ENCODE measurements around the gene PRRT1. TPM values are rescaled to one million over a fixed set of nuclear protein-coding genes. Genes with fewer than 3 reads are reported as not detected.
"Not testable (repeated sequence)": the region's sequence is repeated elsewhere in the genome, so short reads cannot be mapped to it uniquely, and the experiment has no call there.

PRRT1 gene
- total RNA-seq, 1 donor from 2014 or later = 0.38 TPM

DNA sequence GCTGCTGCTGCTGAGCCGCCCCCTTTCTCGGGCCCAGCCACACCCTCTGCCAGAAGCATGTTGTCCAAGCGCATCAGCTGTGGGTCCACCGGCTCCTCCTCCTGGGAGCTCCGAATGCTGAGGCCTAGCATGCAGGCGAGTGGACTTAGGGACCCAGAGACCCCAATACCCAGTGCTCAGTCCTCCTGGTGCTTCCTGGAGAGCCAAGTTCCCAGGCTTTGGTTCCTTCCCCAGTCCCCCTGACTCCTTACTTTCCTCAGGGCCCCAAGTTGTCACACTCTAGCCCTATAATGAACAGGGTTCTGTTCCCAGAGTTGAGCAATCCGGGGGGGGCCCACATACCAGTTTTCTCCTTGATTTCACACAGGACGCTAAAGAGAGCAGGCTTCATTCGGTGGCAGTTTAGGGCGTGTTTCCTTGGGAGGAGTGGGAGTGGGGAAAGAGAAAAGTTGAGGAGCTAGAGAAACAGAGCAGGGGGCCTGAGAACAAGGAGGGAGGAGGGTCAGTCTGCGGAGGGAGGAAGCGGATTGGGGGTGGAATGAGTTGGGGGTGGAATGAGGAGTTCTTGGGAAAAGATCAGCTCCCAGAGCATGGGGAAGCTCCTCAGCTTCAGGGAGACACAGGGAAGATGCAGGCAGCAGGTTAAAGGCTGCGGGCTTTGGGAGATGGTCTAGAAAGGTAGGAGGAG, 36.8 kb upstream of the PRRT1 start:
- DNase-seq (ENCODE audit: low spot score) (no peak), ATAC-seq (no peak)

DNA sequence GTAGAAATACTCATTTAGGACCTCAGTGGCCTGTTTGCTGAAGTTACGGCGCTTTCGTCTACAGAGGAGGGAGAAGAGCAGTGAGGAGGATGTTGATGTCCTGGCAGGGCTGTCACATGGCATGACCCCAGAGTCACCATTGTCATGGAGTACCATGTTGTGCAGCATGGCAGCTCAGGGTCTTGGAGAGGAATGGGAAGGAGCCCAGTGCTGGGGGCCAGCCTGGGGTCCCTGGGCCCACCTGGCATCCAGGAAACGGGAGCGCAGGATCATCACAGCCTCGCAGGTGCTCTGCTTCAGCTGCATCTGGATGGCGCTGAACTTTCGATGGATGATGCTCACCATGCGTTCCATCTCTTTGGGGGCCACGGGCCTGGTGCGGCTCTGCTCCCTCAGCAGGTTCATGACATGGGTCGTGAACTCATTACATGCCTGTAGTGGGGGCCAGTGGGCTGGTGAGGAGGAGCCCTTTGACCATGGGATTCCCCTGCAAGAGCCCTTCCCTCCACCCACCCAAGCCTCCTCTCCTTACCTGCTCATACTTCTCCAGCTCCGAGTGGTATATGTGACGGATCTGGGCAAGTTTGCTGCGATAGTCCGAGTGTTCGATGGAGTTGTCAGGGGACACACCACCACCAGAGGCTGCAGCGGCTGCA, 36.1 kb upstream of the PRRT1 start:
- not testable (repeated sequence) for DNase-seq (ENCODE audit: low spot score); ATAC-seq

DNA sequence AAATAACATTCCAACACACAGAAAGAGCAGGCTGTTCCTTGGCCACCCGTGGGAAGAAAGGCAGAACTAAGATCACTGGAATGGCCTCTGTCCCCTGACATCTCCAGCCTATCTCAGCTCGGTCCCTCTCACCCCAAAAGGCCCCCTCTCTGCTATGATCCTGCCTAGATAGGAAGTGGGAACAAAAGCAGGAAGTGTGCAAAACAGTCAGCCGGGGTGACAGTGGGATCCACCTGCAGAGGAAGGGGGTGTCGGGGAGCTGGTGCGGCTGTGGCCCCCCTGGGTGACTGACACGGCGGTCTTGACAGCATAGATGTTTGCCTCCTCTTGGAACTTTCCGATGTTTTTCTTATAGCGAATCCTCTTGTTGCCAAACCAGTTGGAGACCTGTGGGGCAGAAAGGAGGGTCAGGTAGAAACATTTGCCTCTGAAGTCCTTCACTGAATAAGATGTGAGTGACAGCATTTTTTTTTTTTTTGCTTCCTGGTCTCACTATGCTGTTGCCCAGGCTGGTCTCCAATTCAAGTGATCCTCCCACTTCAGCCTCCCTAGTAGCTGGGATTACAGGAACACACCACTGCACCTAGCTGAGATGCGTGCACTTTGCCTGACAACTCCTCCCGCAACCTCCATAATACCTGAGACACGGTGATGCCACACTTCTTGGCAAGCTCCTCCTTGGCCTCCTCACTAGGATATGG, 35.4 kb upstream of the PRRT1 start:
- ATAC-seq (no peak), DNase-seq (ENCODE audit: low spot score) (no peak)

DNA sequence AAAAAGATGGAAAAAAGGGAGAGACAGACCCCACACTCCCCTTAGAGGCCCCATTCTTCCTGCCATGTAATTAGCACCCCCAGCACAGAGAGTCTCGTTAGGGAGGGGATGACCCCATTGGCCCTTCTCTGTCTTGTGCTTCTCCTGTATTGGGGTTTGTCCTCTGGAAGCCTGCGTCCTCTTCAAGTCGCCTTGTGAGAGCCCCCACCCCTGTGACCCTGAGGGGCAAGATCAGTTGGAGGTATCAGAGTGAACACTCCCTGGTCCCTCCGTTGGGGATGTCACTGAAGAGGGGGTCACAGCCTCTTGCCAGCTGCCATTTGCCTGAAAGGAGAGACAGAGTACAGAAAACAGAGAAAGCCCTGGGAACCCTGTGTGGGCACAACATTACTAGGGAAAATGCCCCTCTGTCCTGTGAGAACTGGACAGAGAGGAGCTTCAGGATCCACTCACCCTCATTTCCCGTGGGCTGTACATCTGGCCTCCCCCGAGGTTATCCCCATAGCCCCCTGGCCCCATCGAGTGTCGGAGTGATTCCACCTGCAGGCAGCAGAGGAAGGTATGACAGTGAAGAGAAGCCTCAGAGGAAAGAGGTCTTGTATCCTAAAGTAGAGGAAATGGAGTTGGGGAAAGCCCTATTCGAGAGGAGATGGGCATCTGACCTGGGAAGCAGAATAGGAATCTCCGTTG, 34.6 kb upstream of the PRRT1 start:
- not testable (repeated sequence) for ATAC-seq; DNase-seq (ENCODE audit: low spot score)

DNA sequence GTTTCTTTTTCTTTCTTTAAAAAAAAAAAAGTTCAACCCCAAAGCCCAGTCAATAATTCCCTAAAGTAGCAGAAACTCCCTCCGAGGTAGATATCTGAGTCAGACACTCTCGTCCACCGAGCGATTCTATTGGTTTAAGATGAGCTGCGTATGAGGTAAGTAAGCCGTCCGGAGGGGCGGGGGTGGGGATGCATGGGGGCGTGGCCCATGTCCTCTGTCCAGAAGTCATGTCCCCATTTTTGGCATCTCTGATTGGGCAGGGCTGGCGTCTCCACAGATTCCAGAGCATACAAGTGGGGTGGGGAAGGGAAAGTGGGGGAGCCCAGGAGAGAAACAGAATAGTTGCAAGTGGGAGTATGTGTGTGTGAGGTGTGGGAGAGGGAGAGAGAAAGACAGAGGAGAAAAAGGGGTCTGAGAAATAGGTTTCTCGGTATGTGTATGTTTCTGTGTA, 34.0 kb upstream of the PRRT1 start:
- peak; percentile 48 for ATAC-seq
- DNase-seq (ENCODE audit: low spot score) = not testable (repeated sequence)

DNA sequence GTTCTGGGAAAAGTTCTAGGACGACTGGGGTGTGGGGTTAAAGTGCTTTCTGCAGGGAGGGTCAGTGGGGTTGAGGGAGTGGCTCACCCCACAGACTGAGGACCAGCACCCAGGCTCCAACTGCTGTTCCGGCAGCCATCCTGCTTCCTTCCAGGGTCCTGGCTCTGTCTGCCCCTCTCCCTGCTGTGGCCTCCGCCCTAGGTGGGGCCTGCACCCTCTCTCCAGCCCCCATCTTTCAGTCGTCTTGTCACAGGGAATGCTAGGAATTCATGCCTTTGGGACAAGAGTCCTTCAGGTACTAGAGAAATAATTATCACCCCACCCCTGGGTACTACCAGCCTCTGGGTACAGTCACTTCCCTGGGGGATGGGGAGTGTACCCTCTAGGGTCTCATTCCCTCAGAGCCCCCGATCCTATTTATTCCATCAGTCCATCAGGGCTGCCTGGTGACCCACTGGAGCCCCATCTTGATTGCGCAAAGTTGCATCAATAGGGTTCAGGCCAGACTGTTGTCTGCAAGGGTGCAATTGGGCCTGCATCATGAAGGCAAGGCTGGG, 32.4 kb upstream of the PRRT1 start, which contains the start of gene AGER:
TSS of gene AGER (minus strand) at position 170 of the 557 bp plus-strand sequence. CDS start at position 139, 31 bp downstream.
- ATAC-seq (no peak), DNase-seq (ENCODE audit: low spot score) (no peak)

DNA sequence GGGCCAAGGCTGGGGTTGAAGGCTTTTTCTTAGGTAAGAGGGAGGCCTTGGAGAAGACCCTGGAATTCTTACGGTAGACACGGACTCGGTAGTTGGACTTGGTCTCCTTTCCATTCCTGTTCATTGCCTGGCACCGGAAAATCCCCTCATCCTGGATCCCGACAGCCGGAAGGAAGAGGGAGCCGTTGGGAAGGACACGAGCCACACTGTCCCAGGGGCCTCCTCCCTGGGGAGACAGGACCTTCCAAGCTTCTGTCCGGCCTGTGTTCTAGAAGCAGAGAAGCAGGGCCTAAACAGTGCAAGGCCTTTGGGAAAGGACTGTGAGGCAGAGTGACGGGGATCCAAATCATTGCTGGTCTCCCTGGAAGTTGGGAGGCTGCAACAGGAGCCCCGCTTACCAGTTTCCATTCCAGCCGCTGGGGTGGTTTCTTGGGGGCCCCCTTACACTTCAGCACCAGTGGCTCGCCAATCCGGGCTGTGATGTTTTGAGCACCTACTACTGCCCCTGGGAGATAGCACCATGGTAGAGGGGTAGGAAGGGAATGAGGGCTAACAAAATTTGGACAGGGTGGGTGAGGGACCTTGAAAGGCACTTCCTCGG, 31.8 kb upstream of the PRRT1 start:
- DNase-seq (ENCODE audit: low spot score) (no peak), ATAC-seq (no peak)

DNA sequence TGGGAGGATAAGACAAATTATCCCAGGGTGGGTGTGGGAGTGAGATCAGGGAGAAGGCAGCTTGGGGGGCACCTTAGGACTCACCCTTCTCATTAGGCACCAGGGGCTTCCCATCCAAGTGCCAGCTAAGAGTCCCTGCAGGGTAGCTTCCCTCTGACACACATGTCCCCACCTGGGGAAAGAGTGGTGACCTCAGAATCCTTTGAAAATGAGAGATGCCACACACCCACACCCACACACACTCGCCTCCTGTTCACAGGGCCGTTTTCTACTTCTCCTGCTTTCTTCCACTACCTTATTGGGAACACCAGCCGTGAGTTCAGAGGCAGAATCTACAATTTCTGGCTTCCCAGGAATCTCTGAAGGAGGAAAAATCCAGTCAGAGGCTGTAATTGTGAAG, 31.3 kb upstream of the PRRT1 start:
- DNase-seq (ENCODE audit: low spot score) = no peak
- no peak for ATAC-seq

DNA sequence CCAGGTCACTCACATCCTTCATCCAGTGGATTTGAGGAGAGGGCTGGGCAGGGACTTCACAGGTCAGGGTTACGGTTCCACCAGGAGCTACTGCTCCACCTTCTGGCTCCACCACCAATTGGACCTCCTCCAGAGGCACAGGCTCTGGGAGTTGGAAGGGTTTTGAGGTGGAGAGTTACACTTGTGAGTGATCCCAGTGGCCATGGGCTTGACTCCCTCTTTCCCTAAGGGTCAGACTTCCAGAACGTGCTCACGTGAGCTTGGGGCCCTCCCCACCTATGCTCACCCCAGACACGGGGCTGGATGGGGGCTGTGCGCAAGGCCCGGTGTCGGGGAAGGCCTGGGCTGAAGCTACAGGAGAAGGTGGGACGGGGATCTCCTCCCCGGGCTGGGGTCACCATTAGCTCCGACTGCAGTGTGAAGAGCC, 30.8 kb upstream of the PRRT1 start:
- no peak for ATAC-seq

DNA sequence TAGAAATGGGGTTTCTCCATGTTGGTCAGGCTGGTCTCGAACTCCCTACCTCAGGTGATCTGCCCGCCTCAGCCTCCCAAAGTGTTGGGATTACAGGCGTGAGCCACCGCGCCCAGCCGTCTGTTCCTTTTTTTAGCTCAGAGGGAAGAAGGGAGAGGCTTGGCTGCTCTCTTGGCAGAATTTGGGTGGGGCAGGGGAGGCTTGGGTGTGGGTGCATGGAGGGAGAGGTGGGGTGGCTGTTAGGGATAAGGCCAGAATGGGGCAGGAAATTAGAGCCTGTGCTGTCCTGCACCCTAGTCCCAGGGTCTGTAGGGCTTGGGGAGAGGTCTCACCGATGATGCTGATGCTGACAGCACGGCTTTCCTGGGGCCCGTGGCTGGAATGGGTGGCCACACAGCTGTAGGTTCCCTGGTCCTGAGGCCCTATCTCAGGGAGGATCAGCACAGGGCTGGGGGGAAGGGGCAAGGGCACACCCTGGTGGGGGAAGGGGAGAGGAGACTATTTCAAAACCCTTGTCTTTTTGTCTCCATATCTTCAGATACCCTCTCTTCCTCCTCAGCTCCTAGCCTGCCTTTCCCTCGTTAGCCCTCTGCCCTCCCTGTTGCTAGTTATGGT, 30.3 kb upstream of the PRRT1 start:
- DNase-seq (ENCODE audit: low spot score) = no peak
- no peak for ATAC-seq

More for the DNA sequence above, 30.8 kb upstream of the PRRT1 start:
- DNase-seq (ENCODE audit: low spot score) = no peak

DNA sequence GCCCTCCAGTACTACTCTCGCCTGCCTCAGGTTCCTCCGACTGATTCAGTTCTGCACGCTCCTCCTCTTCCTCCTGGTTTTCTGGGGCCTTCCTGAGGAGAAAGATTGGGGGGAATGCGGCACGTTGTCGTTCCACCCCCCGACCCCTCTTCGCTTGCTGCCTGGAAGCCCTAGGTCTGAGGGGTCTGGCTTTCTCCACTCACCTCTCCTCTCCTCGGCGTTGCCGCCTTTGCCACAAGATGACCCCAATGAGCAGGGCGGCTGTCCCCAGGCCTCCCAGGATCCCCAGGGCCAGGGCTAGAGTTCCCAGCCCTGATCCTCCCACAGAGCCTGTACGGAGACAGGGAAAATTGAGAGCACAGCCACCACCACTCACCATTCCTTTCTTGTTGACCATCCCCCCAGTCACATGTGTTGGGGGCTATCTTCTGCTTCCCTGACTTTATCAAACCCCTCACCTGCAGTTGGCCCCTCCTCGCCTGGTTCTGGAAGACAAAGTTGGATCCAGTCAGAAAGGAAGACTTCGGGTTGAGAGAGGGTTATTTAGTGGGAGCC, 29.5 kb upstream of the PRRT1 start:
- DNase-seq (ENCODE audit: low spot score) (no peak), ATAC-seq (no peak)

DNA sequence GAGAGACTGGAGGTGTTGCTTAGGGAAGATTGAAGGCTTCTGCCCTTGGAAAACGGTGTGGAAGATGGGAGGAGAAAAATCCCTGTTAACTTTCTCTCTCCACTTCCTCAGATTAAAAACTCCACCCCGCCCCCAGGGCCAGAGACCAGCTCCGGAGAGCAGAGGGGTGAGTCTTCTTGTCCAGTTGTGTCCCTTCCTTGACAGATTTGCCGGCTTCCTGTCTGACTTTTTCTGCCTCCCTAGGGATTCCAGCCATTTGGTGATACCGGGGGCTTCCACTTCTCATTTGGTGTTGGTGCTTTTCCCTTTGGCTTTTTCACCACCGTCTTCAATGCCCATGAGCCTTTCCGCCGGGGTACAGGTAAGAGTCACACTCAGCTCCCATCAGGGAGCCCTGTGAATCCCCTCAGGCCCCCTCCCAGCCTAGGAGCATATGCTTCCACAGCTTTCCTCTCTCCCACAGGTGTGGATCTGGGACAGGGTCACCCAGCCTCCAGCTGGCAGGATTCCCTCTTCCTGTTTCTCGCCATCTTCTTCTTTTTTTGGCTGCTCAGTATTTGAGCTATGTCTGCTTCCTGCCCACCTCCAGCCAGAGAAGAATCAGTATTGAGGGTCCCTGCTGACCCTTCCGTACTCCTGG, 28.1 kb upstream of the PRRT1 start:
- no peak for ATAC-seq
- DNase-seq (ENCODE audit: low spot score) = no peak

DNA sequence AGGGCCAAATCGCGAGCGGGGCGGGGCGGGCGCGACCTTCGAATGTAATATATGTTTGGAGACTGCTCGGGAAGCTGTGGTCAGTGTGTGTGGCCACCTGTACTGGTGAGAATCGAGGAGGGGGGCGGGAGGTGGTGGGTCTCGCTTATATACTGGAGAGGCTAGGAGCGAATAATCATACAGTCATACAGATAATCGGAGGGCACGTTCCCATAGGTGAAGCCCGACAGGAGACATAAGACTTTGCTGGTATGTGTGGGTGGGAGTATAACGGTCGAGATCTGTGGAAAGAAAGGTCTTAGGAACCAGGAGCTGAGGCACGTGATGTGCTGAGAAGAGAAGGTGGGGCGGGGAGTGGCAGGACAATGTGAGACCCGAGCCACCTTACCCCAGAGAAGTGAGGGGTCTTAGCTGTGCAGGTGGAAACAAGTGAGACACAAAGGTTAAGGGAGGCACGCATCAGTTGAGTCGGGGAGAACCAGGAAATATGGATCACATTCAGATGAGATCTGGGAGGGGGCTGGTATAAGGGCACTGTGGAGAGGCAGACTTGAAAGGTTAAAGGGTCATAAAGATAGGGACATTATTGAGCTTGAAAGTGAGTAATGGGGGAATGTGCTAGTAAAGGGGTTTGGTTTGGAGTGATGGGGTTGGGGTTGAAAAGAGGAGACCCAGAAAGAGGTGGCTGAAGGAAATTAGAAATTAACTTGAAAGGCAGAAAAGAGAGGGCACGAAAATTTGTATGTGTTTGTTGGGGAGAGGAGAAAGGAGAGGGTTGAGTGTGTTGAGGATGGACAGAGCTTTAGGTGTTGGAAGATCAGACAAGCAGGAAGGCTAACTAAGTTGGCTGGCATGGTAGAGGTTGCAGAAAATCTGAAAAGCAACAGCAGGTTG, 27.1 kb upstream of the PRRT1 start:
- ATAC-seq = no peak
- DNase-seq (ENCODE audit: low spot score) = no peak

DNA sequence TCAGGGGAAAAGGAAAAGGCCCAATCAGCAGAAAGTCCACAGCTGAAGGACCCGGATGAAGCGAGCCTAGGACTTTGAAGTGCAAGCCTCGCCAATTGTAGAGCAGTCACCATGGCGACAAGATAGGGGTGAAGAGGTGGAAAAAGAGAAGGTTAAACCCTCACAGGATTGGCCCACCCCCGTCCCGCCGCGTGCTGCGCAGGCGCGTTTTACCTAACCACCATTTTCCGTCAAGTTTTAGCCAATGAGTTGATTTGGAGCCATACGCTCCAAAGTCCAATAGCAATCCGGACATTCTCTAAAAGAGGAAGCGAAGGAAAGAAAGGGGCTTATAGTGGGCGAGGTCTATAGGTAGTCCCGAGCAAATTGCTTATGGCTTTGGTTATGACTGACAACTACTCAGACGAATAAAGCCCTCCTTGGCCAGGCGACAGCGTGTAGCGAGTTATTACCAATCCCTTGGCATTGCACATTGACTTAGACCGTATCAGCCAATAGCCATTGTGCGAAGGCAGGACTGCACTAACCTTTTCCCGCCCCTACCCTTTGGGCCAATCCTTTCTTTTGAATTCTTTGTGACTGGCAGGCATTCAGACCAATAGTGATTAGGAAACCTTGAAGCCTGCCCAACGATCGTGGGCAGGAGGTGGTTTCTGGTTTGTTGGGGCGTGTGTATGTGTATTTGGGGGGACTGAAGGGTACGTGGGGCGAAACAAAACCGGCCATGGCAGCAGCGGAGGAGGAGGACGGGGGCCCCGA, 26.2 kb upstream of the PRRT1 start, which contains the start of gene RNF5:
TSS of gene RNF5 (plus strand) at position 618 of the 759 bp plus-strand sequence. CDS start at position 725, 107 bp downstream.
- DNase-seq (ENCODE audit: low spot score) = peak; percentile 97
- peak; percentile 73 for ATAC-seq

DNA sequence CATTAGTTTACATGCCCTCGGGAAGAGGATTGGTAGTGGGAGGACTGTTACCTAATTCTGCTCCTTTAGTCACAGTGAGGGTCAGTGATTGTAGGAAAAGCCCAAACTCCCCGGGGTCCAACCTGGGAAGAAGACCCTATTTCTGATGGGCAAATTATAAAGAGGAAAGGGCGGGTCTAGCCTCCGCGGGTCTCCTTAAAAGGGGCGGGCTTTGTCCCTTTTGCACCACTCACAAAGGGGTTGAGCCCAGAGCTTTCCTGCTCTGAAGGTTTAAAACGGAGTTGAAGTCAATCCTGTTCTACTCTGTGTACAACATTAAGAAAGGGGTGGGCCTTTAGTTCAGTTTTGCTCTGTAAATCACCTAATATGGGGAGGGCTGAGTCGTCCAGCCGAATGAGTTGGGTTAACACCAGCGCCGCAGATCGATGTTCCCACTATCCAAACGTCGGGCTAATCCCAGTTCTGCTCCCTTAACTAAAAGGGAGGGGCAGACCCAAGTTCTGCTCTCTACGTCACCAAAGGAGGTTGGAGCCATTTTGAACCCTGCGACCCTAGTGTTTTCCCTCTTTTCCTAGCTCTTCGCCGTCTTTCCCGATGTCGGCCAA, 25.5 kb upstream of the PRRT1 start:
- peak; percentile 5 for ATAC-seq
- no peak for DNase-seq (ENCODE audit: low spot score)

DNA sequence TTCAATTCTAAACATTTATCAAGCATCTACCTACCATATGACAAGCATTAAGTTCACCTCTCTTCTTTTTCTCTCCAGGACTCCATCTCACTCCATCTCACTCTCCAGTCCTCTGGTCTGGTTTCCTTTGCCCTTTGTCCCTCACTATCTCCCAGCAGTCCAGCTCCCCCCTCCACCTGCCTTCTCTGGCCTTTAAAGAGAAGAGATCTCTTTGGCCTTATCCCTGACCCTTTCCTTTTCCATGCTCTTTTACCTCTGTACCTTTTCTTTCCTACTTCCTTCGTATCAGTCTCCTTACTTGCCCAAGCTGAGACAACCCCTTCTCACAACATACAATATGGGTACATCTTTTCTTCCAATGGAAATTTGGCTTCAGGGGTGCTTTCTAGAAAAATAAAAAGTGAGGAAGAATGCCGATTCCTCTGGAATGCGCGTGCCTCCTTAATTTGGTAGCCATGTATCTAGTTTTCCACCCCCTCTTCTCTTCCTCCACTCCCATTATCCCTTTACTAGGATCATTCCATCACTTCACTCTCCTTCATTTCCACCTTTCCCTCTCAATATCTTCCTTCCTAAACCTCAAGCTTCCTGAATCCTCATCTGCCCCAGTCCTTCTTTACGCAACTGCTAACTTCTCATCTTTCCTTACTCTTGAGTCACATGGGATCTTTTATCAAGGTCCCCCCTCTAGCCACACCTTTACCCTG, 24.9 kb upstream of the PRRT1 start:
- peak; percentile 16 for ATAC-seq

More for the DNA sequence above, 24.9 kb upstream of the PRRT1 start:
- no peak for DNase-seq (ENCODE audit: low spot score)

Measured in left lobe of liver (tissue), 2 donors.